COLO668 (cell line): ENCODE data around the gene THEMIS.

ENCODE experiments used
- DNase-seq: peaks from one replicate; lab custom pipeline; 2025; ENCODE audit not compliant: unreplicated experiment; lab: John Stamatoyannopoulos, UW

The THEMIS gene

DNA sequence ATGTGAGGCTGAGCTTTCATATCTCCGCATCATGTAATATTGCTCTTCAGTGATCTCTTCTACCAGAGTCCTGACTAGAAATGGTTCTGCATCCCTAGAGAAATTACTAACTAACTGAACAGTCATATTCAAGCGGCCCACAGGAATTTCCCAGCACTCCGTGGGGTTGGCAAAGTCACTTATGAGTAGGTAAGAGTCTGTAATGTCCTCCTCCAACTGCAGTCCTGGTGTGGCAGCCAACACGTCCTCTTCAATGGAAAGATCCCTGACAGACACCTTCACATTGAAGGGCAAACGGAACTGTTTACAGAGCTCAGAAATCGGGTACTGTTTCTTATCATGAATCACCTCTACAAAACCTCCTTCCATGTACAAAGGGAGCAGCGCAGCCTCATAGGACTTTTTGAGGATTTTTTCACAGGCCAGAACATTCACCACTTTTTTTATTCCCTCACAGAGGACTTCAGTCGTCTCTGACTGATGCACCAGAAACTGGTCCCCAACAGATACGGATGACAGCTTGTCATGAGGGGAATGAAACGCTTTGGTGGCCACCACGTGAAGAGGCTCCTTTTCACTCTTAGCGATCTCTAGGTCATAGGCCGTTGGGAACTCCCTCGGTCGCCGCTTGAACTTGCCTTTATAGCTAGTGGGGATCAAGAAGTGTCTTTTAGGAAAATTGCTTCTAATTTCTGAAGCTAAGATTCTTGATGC, 87.7 kb downstream of the THEMIS start:
- no peak for DNase-seq

DNA sequence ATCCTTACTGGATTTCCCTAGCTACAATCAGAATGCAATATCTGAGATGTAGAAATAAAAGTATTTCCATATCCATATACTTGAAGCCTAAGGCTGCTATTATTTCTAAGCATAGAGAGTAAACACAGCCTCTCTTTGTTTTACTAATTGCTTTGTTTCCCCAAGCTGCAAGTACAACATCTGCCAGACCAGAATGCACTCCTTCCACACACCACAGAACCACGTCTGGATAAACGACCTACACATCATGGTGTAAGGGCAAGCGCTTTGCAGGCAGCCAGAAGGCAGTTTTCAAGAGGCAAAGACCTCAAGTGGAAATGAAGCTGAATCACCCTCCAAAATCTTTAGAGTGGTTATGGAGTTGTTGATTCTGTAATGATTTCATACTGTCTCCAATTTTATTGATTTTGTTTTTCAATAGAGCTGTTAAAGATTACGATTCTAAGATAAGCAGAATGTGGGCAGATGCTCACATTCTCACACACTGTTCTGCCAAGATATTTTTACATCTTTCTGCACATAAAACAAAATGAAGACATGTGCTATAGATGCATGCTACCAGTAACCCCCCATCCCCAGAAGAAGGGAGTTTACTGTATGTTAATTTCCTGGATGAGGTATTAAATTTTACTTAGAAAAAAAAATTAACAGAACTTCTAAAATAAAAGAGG, 88.8 kb downstream of the THEMIS start:
- DNase-seq: peak; percentile 3

- DNase-seq: no peak
These were observed 92.9 kb downstream of the THEMIS start for GRCh38 chr6:127807806-127808517.

- no peak for DNase-seq
These were observed 104.1 kb downstream of the THEMIS start for GRCh38 chr6:127796713-127797112.

GRCh38 chr6:127794405-127794804, 106.5 kb downstream of the THEMIS start:
- DNase-seq: no peak

GRCh38 chr6:127793396-127793795, 107.5 kb downstream of the THEMIS start:
- DNase-seq: no peak

- DNase-seq: no peak
These were observed 108.2 kb downstream of the THEMIS start for GRCh38 chr6:127792616-127793015.

- DNase-seq: no peak
These were observed 108.9 kb downstream of the THEMIS start for GRCh38 chr6:127791779-127792528.

- no peak for DNase-seq
These were observed 110.3 kb downstream of the THEMIS start for GRCh38 chr6:127790571-127790970.

DNA sequence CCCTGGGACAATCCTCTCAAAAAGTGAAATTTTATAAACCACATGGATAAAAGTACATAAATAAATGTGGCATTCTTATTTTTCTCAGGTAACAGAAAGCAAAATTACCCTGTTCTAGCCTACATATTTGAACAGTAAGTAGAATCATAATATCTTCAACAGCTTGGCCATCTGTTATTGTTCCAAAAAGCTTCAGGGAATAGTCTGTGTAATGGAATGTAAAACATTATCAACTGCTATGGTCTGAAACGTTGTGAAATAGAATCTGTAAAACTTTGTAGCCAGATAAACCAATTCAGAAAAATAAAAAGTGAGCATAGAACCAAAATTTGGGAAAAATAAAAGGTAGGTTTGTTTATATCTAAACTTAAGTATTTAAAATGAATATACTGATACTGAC, 114.7 kb downstream of the THEMIS start:
- DNase-seq: no peak

DNA sequence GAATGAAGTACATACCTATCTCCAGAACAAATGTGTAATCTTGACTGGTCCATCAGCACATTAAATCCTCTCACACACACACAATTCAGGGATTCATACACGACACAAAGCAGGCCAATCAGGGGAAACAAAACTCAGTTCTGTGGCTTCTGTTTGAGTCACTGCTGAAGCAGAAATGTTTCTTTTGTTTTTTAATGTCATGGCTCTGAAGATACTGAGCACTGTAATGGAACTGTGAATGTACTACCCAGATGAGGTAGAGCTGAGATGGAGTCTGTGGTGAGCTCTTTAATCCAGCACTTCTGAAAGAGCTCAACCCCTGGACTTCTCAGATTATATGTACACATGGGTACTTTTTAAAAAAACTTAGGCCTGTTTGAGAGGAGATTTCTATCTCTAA, 116.4 kb downstream of the THEMIS start:
- DNase-seq: no peak

DNA sequence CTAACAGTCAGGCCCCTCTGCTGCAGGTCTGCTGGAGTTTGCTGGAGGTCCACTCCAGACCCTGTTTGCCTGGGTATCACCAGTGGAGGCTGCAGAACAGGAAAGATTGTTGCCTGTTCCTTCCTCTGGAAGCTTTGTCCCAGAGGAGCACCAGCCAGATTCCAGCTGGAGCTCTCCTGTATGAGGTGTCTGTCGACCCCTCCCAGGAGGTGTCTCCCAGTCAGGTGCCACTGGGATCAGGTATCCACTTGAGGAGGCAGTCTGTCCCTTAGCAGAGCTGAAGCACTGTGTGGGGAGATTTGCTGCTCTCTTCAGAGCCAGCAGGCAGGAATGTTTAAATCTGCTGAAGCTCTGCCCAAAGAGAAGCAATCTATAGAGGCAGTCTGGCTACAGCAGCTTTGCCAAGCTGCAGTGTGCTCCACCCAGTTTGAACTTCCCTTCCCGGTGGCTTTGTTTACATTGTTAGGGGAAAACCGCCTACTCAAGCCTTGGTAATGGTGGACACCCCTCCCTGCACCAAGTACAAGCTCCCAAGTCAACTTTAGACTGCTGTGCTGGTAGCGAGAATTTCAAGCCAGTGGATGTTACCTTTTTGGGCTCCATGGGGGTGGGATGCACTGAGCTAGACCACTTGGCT, 119.1 kb downstream of the THEMIS start:
- peak; percentile 2 for DNase-seq

GRCh38 chr6:127776320-127776719, 124.5 kb downstream of the THEMIS start:
- DNase-seq: no peak

DNA sequence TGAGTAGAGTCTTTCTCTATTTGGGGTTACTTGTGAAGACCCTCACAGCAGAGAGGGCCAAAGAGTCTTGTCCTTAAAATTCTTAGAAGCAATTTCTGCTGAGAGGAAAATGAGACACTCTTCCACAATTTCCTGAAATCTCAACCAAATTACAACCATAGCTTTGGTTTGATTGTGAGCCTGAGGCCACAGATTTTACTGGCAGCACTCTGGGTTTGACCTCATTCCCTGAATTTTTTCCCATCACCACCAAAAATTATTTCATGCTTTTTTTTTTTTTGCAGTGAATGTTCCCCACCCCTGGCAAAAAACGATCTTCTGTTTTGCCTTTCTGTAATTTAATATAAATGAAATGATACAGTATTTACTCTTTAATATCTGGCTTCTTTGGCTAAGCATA, 125.5 kb downstream of the THEMIS start:
- DNase-seq: no peak

DNA sequence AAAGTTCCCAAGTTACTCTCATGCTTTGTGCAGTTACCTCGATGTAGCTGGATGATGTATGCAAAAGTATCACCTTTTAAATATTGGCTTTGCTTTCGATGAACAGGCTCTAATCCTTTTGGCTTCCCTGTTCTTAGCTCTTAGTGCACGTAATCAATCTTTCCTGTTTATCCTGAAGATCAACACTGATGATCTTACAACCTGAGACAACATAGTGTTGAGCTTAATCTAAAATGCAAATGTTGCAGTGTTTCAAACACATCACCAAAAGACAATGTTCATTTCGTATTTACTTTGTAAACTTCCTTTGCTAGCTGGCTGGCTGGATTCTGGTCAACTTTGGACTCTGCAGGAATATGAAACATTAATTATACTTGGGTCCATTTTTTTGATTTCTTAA, 132.1 kb downstream of the THEMIS start:
- DNase-seq: no peak

GRCh38 chr6:127768223-127768622, 132.6 kb downstream of the THEMIS start:
- no peak for DNase-seq

DNA sequence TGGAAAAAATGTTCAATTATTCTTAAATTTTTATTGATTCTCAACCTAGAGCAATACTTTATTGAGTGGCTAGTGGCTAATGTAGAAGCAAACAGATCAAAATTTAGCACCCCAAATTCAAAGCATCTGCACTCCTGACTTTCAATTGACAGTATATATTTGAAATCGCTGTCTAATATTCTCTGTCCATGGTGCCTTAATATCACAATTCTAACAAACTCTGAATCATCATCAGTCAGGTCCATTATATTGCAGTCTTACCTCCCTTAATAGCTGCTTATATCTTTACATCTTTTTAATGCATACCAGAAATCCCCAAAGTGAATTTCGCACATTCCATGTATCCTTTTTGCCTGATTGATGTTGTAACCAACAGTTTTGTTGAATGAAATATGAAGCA, 134.9 kb downstream of the THEMIS start:
- no peak for DNase-seq

DNA sequence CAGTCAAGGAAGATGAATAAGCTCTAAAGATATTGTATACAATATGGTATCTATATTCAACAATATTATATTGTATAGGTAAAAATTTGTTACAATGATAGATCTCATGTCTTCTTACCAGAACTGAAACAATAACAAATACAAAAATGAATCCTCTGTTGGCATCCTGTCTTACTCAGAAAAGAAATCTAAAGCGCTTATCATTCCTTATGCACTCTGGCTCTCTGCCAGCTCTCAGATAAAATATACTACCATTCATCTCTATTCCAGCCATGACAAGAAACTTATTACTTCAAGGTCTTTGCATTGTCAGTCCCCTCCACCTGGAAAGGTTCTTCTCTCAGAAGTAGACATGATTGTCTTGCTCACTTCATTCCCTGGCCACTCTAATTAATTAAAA, 138.6 kb downstream of the THEMIS start:
- DNase-seq: no peak

DNA sequence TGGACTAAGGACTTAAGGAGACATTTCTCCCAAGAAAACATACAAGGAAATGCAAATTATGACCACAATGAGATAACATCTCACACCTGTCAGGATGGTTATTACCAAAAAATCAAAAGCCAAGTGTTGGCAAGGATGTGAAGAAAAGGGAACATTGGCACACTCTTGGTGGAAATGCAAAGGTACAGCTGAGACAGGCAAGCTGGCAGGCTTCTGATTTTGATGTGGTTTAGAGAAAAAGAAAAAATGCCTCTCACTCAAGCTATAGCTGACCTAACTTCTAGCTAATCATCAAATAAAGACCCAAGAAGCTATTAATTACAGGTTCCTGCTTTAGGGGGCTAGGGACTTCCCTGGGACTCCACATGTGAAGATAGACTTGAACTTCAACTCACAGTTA, 139.8 kb downstream of the THEMIS start:
- no peak for DNase-seq

- no peak for DNase-seq
These were observed 151.8 kb downstream of the THEMIS start for GRCh38 chr6:127749095-127749494.

DNA sequence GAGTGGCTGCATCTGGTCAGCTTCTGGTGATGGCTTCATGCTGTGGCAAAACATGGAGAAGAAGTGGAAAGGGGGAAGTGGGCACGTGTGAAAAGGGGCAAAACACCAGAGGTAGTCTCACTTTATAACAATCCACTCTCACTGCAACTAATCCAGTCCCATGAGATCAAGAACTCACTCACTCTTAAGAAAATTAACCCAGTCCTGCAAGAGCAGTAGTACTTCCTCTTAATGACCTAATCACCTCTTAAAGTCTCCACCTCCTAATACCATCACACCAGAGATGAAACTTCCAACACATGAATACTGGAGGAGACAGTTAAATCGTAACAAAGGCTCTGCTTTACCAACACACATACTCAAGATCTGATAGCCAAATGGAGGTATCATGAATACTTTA, 152.6 kb downstream of the THEMIS start:
- DNase-seq: no peak
